ENCODE results near the gene INPP5F.

The INPP5F gene, protein sequence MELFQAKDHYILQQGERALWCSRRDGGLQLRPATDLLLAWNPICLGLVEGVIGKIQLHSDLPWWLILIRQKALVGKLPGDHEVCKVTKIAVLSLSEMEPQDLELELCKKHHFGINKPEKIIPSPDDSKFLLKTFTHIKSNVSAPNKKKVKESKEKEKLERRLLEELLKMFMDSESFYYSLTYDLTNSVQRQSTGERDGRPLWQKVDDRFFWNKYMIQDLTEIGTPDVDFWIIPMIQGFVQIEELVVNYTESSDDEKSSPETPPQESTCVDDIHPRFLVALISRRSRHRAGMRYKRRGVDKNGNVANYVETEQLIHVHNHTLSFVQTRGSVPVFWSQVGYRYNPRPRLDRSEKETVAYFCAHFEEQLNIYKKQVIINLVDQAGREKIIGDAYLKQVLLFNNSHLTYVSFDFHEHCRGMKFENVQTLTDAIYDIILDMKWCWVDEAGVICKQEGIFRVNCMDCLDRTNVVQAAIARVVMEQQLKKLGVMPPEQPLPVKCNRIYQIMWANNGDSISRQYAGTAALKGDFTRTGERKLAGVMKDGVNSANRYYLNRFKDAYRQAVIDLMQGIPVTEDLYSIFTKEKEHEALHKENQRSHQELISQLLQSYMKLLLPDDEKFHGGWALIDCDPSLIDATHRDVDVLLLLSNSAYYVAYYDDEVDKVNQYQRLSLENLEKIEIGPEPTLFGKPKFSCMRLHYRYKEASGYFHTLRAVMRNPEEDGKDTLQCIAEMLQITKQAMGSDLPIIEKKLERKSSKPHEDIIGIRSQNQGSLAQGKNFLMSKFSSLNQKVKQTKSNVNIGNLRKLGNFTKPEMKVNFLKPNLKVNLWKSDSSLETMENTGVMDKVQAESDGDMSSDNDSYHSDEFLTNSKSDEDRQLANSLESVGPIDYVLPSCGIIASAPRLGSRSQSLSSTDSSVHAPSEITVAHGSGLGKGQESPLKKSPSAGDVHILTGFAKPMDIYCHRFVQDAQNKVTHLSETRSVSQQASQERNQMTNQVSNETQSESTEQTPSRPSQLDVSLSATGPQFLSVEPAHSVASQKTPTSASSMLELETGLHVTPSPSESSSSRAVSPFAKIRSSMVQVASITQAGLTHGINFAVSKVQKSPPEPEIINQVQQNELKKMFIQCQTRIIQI

DNA sequence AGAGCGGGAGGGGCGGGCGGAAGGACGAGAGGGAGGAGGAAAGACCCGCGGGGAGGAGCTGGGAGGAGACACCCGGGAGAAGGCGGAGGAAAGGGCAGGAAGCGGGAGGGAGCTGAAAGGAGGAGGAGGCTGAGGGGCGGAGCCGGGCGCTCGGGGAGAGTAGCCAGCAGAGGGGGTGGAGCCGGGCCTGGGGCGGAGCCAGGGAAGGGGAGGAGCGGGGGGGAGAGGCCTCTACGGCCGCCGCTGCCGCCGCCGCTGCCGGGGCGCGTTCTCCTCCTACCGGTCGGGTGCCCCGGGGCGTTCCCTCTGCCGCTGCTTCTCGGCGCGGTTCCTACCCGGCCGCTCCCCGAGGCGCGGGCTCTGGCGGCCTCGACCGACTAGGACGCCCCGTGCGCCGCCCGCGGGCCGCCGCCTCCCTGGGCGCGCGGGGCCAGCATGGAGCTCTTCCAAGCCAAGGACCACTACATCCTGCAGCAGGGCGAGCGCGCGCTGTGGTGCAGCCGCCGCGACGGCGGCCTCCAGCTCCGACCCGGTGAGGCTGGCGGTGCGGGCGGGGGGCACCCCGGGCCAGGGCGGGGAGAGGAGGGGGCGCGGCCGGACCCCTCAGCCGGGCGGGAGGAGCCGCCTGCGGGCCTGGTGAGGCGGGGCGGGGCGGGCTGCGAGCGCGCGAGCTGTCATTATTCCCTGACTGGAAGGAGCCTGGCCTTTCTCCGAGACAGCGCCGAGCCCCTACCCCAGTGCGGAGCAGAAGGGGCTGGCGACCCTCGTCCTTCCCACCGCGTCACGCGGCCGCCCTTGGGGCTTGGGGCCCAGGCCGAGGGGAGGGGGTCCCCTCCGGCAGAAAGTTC lies at the start of gene INPP5F:
Gene INPP5F (plus strand): TSS at position 223 of the 848 bp plus-strand sequence. CDS start 213 bp downstream, at position 436.
- H3K4me3 Mint-ChIP-seq = peak within 1 kb of the TSS; percentile 96
- peaks cover 60% of the 10 kb centered on the region for H3K4me1 Mint-ChIP-seq
- H3K27ac Mint-ChIP-seq = peak within 1 kb of the TSS; percentile 96
- no peaks in the 10 kb centered on the region for H3K9me3 Mint-ChIP-seq
- no peaks in the 10 kb centered on the region for H3K27me3 Mint-ChIP-seq
- peak; percentile 96 for ATAC-seq
- peaks cover 11% of the 10 kb centered on the region for H3K36me3 Mint-ChIP-seq

DNA sequence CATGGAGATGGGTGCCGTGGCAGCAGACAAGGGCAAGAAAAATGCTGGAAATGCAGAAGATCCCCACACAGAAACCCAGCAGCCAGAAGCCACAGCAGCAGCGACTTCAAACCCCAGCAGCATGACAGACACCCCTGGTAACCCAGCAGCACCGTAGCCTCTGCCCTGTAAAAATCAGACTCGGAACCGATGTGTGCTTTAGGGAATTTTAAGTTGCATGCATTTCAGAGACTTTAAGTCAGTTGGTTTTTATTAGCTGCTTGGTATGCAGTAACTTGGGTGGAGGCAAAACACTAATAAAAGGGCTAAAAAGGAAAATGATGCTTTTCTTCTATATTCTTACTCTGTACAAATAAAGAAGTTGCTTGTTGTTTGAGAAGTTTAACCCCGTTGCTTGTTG lies 48.7 kb upstream of the INPP5F start:
- Mint-ChIP-seq H3K27me3 (peaks cover 4% of the 10 kb centered on the region), H3K27ac (no peak overlapping the region), H3K4me3 (no peak overlapping the region), H3K9me3 (no peaks in the 10 kb centered on the region), H3K4me1 (peaks cover 4% of the 10 kb centered on the region), H3K36me3 (peaks cover 31% of the 10 kb centered on the region)
- no peak for ATAC-seq

DNA sequence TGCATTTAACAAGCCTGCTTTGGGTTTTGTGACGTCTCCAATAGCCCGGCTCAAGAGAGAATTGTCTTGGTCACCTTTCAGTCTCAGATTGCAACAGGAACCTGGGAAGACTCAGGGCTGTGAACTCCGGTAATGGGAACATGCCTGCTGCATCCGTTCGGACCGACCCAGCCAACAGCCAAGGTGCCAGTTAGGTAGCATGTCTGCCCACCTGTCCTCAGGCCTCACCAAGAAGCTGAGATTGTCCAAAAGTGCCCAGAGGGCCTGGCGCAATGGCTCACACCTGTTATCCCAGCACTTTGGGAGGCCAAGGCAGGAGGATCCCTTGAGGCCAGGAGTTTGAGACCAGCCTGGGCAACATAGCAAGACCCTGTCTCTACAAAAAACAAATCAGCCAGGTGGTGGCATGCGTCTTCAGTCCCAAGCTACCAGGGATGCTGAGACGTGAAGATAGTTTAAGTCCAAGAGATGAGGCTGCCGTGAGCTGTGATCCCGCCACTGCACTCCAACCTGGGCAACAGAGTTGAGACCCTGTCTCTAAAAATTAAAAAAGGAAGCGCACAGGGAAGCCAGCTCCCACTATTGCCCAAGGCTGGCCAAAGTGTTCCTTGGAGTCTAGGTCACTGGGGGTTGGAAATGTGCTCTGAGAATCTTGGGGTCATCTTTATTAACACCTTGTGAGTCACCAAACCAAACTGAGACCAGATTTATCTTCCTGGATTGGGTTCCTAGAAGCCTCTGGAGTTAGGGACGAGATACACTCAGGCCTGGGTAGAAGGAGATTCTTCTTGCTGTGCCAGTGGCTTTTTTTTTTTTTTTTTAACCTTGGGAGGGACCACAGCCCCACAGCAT lies 47.7 kb upstream of the INPP5F start:
- H3K27me3 Mint-ChIP-seq = peaks cover 9% of the 10 kb centered on the region
- H3K36me3 Mint-ChIP-seq = peaks cover 22% of the 10 kb centered on the region
- ATAC-seq = no peak
- H3K4me3 Mint-ChIP-seq = no peak overlapping the region
- H3K27ac Mint-ChIP-seq = no peak overlapping the region
- peaks cover 7% of the 10 kb centered on the region for H3K4me1 Mint-ChIP-seq
- H3K9me3 Mint-ChIP-seq = no peaks in the 10 kb centered on the region

DNA sequence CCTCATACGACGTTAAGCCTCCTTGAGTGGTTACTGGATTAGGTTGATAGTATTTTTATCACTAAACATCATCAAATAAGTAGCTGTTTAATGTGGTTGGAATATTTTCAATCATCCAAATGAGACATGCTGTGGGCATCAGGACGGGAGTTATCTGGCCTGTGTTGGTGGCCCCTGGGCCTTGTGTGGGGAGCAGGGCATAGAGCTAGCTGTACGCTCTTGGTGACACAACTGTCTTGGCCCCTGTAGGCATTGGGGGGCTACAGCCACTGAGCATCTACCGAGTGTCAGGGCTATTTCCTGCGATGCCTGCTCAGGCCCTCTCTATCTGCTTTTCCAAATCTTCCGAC lies 46.4 kb upstream of the INPP5F start:
- Mint-ChIP-seq H3K4me1 (peaks cover 7% of the 10 kb centered on the region), H3K9me3 (no peaks in the 10 kb centered on the region), H3K4me3 (no peak overlapping the region), H3K27me3 (peaks cover 9% of the 10 kb centered on the region), H3K36me3 (peaks cover 8% of the 10 kb centered on the region), H3K27ac (no peak overlapping the region)
- ATAC-seq = no peak

DNA sequence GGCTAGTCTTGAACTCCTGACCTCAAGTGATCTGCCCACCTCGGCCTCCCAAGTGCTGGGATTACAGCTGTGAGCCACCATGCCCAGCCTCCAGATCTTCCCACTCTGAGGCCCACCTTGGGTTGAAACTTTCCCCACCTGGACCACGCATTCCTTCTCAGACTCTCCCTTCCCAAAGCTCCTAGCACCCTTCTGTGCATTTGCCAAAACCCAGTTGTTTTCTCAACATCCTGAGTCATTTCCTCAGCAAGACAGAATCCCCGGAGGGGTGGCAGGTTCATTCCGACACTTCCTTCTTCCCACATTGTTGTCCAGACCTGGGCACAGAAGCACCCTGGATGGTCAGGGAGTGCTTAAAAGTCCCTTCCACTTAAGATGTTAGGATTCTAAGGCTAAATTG lies 45.8 kb upstream of the INPP5F start:
- ATAC-seq = no peak
- no peaks in the 10 kb centered on the region for H3K9me3 Mint-ChIP-seq
- H3K36me3 Mint-ChIP-seq = peaks cover 8% of the 10 kb centered on the region
- H3K27ac Mint-ChIP-seq = no peak overlapping the region
- peaks cover 7% of the 10 kb centered on the region for H3K4me1 Mint-ChIP-seq
- peaks cover 9% of the 10 kb centered on the region for H3K27me3 Mint-ChIP-seq
- H3K4me3 Mint-ChIP-seq = no peak overlapping the region

DNA sequence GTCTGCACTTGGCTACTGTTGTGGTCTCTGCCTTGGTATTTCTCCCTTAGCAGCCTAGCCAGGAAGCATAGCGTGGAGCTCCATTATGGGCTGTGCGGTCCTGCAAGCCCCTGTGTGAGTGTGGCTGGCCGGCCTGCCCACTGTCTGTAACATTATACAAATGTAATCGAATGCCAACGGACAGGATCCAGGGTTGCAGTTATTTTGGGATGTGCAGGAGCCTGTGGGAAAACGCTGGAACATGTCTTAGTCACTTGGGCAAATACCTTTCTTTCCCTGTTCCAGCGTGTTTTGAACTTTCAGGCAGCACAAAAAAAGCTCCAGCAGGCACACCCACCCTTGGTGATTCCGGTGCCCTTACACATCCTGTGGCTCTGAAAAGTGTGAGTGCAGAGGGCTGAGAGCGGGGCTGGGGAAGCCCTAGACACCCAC lies 45.2 kb upstream of the INPP5F start:
- Mint-ChIP-seq H3K9me3 (no peaks in the 10 kb centered on the region), H3K4me1 (peaks cover 7% of the 10 kb centered on the region), H3K4me3 (no peak overlapping the region), H3K27ac (no peak overlapping the region), H3K36me3 (peaks cover 8% of the 10 kb centered on the region), H3K27me3 (peaks cover 9% of the 10 kb centered on the region)
- ATAC-seq = no peak

DNA sequence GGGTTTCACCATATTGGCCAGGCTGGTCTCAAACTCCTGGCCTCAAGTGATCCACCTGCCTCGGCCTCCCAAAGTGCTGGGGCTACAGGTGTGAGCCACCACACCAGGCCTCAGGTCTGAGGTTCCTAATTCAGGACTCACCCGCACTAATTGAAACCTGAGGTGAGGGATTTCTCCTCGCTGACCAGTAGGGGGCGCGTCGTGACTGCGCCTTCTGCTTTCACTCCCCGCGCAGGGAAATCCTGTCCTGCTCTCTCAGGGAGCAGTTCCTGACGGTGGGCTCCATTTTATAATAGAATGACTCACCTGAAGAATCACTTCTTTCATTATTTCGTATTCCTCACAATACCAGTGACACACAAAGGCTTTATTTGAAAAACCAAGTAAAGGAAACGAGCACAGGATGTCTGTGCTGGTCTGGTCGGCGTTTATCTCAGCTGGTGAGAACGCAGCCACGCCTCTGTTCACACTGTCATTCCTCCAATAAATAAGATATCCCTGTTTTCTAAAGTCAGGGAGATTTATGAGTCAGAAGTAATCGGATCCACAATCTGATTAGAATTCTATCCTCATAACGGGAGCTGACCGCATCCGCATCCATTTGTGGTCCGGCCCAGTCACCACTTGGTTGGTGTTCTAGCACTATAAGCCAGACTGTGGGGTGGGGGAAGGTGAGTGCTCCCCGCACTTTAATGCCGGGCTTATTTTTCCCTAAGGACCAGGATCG lies 39.2 kb upstream of the INPP5F start:
- Mint-ChIP-seq H3K36me3 (no peaks in the 10 kb centered on the region), H3K4me1 (peaks cover 35% of the 10 kb centered on the region), H3K4me3 (peak overlapping the region; percentile 35), H3K9me3 (no peaks in the 10 kb centered on the region), H3K27ac (peak overlapping the region; percentile 63), H3K27me3 (peaks cover 9% of the 10 kb centered on the region)
- ATAC-seq = peak; percentile 91

DNA sequence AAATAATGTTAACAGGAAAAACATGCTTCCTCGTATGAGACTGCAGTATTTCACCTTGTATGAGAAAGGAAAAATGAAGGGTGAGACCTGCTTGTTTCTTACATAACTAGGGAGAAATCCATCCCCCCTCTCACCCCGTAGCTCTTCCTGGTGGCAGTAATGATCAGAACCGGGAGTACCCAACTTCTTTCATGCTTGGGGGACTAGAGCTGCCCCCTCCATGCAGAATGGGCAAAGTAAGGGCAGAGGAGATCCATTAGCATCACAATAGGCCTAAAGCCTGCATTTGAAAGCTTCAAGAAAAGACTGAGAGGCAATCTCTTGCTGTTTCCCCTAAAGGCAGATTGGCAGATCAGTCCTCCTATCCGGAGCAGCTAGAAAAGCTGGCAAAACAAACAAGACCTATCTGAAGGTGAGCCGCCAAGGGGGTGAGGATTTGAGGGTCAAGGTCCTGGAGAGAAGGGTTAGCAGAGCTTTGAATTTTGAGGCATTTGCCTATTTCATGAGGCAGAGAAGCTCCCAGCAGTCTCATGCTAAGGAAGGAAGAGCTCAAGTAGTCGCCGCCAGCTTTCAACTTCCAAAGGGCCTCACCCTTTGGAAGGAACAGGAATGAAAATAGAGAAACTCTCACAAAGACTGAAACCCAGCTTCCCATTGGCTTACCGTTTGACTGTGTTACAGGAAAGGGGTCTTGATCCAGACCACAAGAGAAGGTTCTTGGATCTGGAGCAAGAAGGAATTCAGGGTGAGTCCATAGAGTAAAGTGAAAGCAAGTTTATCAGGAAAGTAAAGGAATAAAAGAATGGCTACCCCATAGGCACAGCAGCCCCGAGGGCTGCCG lies 38.4 kb upstream of the INPP5F start:
- Mint-ChIP-seq H3K27me3 (peaks cover 1% of the 10 kb centered on the region), H3K27ac (peak overlapping the region; percentile 63), H3K36me3 (no peaks in the 10 kb centered on the region), H3K4me1 (peaks cover 28% of the 10 kb centered on the region), H3K9me3 (no peaks in the 10 kb centered on the region), H3K4me3 (no peak overlapping the region)
- no peak for ATAC-seq

DNA sequence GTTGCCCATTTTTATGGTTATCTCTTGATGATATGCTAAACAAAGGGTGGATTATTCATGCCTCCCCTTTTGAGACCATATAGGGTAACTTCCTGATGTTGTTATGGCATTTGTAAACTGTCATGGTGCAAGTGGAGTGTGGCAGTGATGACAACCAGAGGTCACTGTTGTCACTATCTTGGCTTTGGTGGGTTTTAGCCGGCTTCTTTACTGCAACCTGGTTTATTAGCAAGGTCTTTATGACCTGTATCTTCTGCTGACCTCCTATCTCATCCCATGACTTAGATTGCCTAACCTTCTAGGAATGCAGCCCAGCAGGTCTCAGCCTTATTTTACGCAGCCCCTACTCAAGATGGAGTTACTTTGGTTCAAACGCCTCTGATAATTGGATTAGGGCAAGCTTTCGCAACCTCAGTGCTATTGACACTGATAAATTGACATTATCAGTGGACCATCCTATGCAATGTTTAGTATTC lies 37.8 kb upstream of the INPP5F start:
- Mint-ChIP-seq H3K27ac (peak overlapping the region; percentile 63), H3K4me3 (no peak overlapping the region), H3K9me3 (no peaks in the 10 kb centered on the region), H3K4me1 (peaks cover 35% of the 10 kb centered on the region), H3K27me3 (no peaks in the 10 kb centered on the region), H3K36me3 (no peaks in the 10 kb centered on the region)
- peak; percentile 64 for ATAC-seq

DNA sequence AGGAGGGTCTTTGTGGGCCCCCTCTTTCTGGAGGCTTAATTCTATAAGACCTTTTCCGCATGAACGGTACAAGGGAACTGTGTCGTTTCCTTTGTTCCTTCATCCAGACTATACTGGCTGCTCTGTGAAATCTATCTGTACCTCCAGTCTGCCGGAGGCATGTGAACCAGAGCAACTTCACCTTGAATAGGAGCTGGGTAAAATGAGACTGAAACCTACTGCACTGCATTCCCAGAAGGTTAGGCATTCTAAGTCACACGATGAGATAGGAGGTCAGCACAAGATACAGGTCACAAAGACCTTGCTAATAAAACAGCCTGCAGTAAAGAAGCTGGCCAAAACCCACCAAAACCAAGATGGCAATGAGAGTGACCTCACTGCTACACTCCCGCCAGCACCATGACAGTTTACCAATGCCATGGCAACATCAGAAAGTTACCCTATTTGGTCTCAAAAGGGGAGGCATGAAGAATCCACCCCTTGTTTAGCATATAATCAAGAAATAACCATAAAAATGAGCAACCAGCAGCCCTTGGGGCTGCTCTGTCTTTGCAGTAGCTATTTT lies 36.8 kb upstream of the INPP5F start:
- peaks cover 45% of the 10 kb centered on the region for H3K4me1 Mint-ChIP-seq

DNA sequence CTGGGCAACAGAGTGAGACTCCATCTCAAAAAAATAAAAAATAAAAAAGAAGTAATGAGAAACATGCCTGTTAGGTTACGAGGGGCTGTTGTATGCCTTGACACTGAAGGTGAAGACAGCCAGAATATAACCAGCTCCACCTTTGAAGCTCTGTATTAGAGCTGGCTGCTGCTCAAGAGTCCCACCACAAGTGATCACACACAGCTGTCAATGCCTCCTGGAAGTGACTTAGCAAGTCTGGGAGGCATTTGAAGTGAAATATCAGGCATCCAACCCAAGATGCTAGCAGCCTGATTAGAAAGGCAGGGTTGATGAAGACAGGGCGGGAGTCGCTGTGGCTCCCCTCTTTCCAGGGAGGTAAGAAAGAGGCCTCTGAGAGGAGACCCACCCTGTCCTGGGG lies 34.1 kb upstream of the INPP5F start:
- Mint-ChIP-seq H3K27me3 (no peaks in the 10 kb centered on the region), H3K4me3 (no peak overlapping the region), H3K36me3 (no peaks in the 10 kb centered on the region), H3K27ac (no peak overlapping the region), H3K4me1 (peaks cover 56% of the 10 kb centered on the region), H3K9me3 (no peaks in the 10 kb centered on the region)
- no peak for ATAC-seq

More for the DNA sequence above, 36.8 kb upstream of the INPP5F start:
- H3K27me3 Mint-ChIP-seq = no peaks in the 10 kb centered on the region
- no peaks in the 10 kb centered on the region for H3K36me3 Mint-ChIP-seq
- no peaks in the 10 kb centered on the region for H3K9me3 Mint-ChIP-seq
- peak overlapping the region; percentile 63 for H3K27ac Mint-ChIP-seq
- ATAC-seq = no peak
- H3K4me3 Mint-ChIP-seq = no peak overlapping the region

DNA sequence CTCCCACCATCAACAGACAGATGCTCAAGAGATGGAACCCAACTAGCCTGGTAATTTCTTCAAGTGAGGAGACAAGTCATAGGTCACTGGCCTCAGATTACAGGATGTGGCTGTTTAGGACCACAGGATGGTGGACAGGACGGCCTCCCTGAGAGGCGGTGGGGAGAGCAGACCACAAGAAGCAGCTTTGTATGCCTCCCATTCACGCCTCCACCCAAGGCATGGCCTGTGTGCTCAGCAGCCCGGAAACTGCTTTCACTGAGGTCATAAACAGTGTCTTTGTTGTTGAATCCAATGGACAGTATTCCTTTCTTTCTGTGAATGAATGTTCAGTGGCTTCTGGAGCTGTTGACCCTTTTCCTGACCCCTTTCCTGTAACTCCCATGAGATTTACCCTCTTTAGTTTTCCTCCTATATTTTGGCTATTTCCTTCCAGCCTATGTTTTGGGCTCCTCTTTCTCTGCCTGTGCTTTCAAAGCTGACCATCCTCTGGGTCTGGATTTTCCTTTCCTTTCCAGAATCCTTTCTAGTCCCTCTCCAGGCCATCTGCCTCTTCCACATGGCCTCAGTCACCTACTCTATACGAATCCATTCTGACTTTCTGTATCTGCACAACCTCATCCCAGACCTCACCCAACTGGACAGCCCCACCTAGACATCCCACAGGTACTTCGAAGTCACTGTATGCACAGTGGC lies 32.4 kb upstream of the INPP5F start:
- H3K4me3 Mint-ChIP-seq = no peak overlapping the region
- H3K27ac Mint-ChIP-seq = peak overlapping the region; percentile 55
- H3K27me3 Mint-ChIP-seq = no peaks in the 10 kb centered on the region
- no peaks in the 10 kb centered on the region for H3K9me3 Mint-ChIP-seq
- peaks cover 2% of the 10 kb centered on the region for H3K36me3 Mint-ChIP-seq
- peaks cover 44% of the 10 kb centered on the region for H3K4me1 Mint-ChIP-seq
- peak; percentile 81 for ATAC-seq
